Epidermal melanocyte (primary cell): ENCODE data around the gene RNF135.
"Not testable (repeated sequence)": the region's sequence is repeated elsewhere in the genome, so short reads cannot be mapped to it uniquely, and the experiment has no call there.

ENCODE experiments used
- DNase-seq: peaks from one replicate; pipeline ENCODE4 v3.0.0; 2011; ENCODE audit warnings: low spot score; ENCODE audit not compliant: insufficient read length

Gene RNF135

GRCh38 chr17:30997842-30998241, 27.0 kb downstream of the RNF135 start:
- no peak for DNase-seq

DNA sequence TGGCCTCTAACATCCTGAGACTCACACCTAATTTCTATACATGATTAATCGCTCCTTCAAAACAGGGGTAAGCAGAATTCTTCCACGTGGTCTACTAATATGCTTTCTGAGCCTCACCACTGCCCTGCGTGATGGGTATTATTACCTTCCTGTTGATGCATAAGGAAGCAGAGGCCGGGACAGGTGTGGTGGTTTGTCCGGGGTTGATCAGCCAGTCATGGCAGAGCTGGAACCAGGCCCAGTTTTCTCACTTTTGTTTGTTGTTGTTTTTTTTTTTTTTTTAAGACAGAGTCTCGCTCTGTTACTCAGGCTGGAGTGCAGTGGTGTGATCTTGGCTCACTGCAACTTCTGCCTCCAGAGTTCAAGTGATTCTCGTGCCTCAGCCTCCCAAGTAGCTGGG, 31.2 kb downstream of the RNF135 start:
- DNase-seq = no peak

- DNase-seq = no peak
Measured at GRCh38 chr17:31003225-31003866, 32.5 kb downstream of the RNF135 start.

GRCh38 chr17:31004160-31004559, 33.3 kb downstream of the RNF135 start:
- no peak for DNase-seq

GRCh38 chr17:31007695-31008373, 37.0 kb downstream of the RNF135 start:
- no peak for DNase-seq

DNA sequence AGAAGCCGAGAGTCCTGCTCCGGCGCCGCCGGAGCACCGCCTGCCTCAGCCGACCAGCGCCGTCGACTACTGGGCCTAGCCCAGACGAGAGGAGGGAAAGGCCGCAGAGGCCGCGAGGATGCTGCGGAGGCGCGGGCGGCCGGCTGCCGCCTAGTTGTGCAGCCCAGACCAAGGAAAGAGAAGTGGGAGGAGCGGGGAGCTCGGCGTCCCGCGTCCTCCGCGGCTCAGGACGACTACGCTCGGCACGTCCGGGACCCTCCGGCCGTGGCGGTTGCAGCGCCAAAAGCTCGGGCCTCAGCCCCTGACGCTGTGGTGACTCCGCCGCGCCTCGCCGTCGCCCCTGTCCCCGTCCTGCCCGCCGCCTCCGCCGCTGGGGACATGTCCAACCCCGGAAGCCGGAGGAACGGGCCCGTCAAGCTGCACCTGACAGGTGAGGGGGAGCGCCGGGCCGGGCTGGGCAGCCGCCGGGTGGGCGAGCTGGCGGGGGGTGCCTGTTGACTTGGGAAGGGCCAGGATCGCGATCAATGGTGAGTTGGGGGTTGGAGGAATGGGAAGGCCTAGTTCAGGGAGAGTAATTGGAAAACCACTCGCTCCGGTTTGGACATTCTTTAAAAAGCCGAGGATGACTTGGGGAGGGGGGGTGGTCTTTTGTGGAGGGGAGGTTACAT, 37.7 kb downstream of the RNF135 start:
- peak; percentile 20 for DNase-seq

DNA sequence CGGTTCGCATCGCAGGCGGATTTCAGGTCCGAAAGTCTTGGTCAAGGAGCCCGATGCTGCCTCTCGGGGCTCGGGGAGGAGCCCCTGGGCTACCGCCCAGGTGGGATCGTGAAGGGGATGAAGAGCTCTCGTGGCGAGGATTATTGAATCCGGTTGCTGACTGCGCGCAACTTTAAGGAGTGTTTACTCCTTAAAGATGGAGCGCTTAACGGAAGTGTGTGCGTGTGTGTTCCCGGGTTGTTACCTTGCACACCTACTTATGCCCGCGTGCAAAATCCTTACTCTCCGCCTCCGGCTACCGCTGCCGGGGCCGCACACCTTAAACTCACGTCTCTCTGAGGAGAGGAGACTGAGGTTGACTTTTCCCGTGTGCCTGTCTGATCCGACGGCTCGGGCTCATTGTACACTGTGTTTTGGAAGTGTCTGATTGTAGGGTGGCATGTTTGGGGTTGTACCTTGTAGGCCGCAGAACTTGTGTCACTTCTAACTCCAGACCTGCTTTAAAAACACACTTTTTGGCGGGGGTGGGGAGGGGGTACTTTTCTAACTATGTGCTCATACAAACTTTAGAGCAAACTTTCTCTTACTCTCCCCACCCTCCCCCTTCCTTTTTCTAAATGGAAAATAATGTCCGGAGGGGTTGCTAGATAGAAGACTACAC, 38.3 kb downstream of the RNF135 start:
- not testable (repeated sequence) for DNase-seq

GRCh38 chr17:31010014-31010413, 39.2 kb downstream of the RNF135 start:
- DNase-seq = not testable (repeated sequence)

- DNase-seq = no peak
Measured at GRCh38 chr17:31013844-31014243, 43.0 kb downstream of the RNF135 start.

DNA sequence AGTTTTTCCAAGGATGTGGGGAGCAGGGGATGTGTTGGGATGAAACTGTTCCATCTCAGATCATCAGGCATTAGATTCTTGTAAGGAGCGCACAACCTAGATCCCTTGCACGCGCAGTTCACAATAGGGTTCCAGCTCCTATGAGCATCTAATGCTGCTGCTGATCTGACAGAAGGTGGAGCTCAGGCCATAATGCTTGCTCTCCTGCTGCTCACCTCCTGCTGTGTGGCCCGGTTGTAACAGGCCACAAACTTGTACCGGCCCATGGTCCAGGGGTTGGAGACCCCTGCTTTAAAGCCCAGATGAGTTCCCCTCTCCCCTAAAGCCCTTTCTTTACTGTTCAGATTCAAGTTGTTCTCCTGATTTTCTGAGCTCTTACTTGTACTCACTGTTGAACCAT, 44.8 kb downstream of the RNF135 start:
- DNase-seq = no peak

DNA sequence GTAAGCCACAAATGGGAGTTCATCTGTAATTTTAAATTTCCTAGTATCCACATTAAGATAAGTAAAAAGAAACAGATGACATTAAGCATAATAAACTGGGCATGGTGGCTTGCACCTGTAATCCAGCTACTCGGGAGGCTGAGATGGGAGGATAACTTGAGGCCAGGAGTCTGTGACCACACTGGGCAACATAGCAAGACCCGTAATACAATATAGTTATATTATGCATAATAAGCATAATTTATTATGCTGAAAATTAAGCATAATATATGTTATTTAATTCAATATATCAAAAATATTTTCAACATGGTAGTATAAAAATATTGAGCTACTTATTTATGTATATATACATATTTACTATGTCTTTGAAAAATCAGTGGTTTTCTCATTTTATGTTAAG, 48.2 kb downstream of the RNF135 start:
- no peak for DNase-seq

DNA sequence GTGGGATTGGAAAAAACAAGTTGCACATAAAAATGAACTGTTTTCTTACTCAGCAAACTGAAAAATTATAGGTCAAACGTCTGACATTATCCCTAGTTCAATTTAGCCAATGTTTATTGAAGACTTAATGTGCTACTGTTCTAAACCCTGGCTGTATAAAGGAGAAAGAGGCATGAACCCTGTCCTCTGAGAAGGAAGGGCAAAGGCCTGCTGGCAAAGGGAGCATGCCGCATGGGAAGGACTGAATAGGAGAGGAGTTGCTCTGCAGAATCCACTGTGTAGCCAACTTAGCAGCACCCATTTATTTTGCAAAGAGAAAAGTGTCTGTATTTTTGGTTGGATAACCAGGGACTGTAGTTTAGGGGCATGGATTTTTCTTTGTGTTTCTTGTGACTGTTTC, 52.3 kb downstream of the RNF135 start:
- DNase-seq = not testable (repeated sequence)

GRCh38 chr17:31031841-31032240, 61.0 kb downstream of the RNF135 start:
- DNase-seq = no peak

DNA sequence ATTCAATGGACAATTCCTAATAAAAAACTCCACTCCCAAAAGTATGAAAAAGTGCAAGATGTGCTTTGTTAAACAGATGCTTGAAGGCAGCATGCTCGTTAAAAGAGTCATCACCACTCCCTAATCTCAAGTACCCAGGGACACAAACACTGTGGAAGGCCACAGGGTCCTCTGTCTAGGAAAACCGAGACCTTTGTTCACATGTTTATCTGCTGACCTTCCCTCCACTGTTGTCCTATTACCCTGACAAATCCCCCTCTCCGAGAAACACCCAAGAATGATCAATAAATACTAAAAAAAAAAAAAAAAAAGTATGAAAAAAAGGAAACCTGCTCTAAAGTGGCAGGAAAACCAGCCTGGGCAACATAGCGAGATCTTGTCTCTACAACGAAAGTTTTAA, 64.8 kb downstream of the RNF135 start:
- not testable (repeated sequence) for DNase-seq

GRCh38 chr17:31040837-31041236, 70.0 kb downstream of the RNF135 start:
- not testable (repeated sequence) for DNase-seq

DNA sequence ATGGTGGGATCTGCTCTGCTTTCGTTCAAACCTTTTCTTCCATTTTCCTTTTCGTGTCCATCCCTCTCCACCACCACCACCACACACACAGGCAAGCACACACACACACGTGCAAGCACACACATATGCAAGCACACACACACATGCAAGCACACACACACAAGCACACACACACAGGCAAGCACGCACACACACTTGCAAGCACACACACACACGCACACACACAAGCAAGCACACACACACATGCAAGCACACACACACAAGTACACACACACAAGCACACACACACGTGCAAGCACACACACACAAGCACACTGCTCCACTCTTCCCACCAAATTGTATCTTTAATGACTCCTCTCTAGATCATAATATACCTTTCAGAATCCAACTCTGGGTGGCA, 71.5 kb downstream of the RNF135 start:
- DNase-seq = not testable (repeated sequence)

- not testable (repeated sequence) for DNase-seq
Measured at GRCh38 chr17:31046856-31047425, 76.1 kb downstream of the RNF135 start.

GRCh38 chr17:31048142-31048541, 77.3 kb downstream of the RNF135 start:
- DNase-seq = no peak

DNA sequence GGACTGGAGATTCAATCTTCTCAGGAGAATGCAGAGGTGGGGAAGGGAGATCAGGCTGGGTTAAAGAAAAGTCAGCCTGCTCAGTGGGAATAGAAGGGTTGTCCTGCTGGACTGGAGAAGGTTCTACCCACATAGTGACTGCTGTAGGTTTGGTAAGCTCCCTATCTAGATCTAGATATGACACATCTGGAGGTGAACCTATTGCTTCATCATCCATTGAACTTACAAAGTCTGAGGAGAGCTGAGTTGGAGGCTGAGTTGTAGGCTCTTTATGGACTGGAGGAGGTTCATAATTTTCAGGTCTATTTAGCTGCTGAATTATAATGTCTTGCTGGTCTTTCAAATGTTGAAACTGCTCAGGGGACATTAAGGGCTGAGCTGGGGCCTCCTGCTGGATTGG, 77.9 kb downstream of the RNF135 start:
- no peak for DNase-seq
